Choroid plexus epithelial cell (primary cell): ENCODE results near the gene RD3L.
"Not testable (repeated sequence)": the region's sequence is repeated elsewhere in the genome, so short reads cannot be mapped to it uniquely, and the experiment has no call there.

Source experiments
- DNase-seq: peaks from one replicate; pipeline ENCODE4 v3.0.0-alpha.2; 2010; ENCODE audit warnings: low read depth
- H3K4me3 ChIP-seq: 2 replicates; pipeline ENCODE4 v1.5.1; 2011; ENCODE audit warnings: low read depth, mild to moderate bottlenecking, control low read depth, low read length, moderate library complexity
- CTCF ChIP-seq: conservative IDR thresholded peaks from 2 replicates; pipeline ENCODE4 v1.5.1; 2011; ENCODE audit warnings: low read depth, mild to moderate bottlenecking, control low read depth, inconsistent platforms, low read length, moderate library complexity

Gene RD3L

GRCh38 chr14:103930051-103930604 lies 12.2 kb downstream of the RD3L start:
- H3K4me3 ChIP-seq, result no peak overlapping the region
- DNase-seq, result no peak
- TF ChIP-seq CTCF, result no peak

- no peak for TF ChIP-seq CTCF
- H3K4me3 ChIP-seq, result peak within 1 kb of the TSS; percentile 35
- peak; percentile 17 for DNase-seq
Observed at GRCh38 chr14:103928011-103928890, 14.1 kb downstream of the RD3L start, which contains the start of gene TDRD9. TDRD9 (plus strand) TSS chr14:103928456; CDS start chr14:103928510, 54 bp downstream.

GRCh38 chr14:103927566-103927965 lies 14.8 kb downstream of the RD3L start:
- TF ChIP-seq CTCF, result no peak
- no peak overlapping the region for H3K4me3 ChIP-seq
- no peak for DNase-seq

- no peak overlapping the region for H3K4me3 ChIP-seq
- DNase-seq, result no peak
- TF ChIP-seq CTCF, result no peak
Observed at GRCh38 chr14:103925316-103925715, 17.0 kb downstream of the RD3L start.

GRCh38 chr14:103923863-103924262 lies 18.5 kb downstream of the RD3L start:
- H3K4me3 ChIP-seq, result no peak overlapping the region
- no peak for TF ChIP-seq CTCF
- no peak for DNase-seq

GRCh38 chr14:103921855-103922200 lies 20.5 kb downstream of the RD3L start:
- peak overlapping the region; percentile 69 for H3K4me3 ChIP-seq

GRCh38 chr14:103920981-103921854 lies 21.1 kb downstream of the RD3L start:
- H3K4me3 ChIP-seq, result peak overlapping the region; percentile 69
- DNase-seq, result peak; percentile 94
- peak; percentile 83 for TF ChIP-seq CTCF

More at GRCh38 chr14:103921855-103922200, 20.5 kb downstream of the RD3L start:
- not testable (repeated sequence) for DNase-seq
